NT2/D1 (cell line): Measurements from ENCODE around the gene TAB3.

Experiments
- DNase-seq: peaks from one replicate; pipeline ENCODE4 v3.0.0-alpha.2; 2011; ENCODE audit warnings: low read depth, low spot score
- H3K27me3 ChIP-seq: 2 replicates; pipeline ENCODE4 v1.6.0; 2011; ENCODE audit warnings: mild to moderate bottlenecking; ENCODE audit not compliant: insufficient read length, insufficient read depth
- H3K36me3 ChIP-seq: 2 replicates; pipeline ENCODE4 v1.6.1; 2011; ENCODE audit warnings: mild to moderate bottlenecking, low read length, mixed read lengths; ENCODE audit not compliant: insufficient read depth, insufficient read length
- H3K4me1 ChIP-seq: 2 replicates; pipeline ENCODE4 v1.5.1; 2011; ENCODE audit not compliant: insufficient read depth, insufficient read length
- H3K4me3 ChIP-seq: 2 replicates; pipeline ENCODE4 v1.5.1; 2011; ENCODE audit warnings: low read depth; ENCODE audit not compliant: insufficient read length
- H3K9ac ChIP-seq: 2 replicates; pipeline ENCODE4 v1.6.0; 2011; ENCODE audit warnings: low read depth; ENCODE audit not compliant: insufficient read length
- H3K9me3 ChIP-seq: 2 replicates; pipeline ENCODE4 v1.5.1; 2011; ENCODE audit warnings: mild to moderate bottlenecking, low read length; ENCODE audit not compliant: insufficient read depth
- SUZ12 ChIP-seq: IDR thresholded peaks from 2 replicates; pipeline ENCODE4 v1.6.1; 2011; ENCODE audit not compliant: insufficient read length, insufficient read depth; ENCODE audit errors: extremely low read depth
- YY1 ChIP-seq: IDR thresholded peaks from 2 replicates; pipeline ENCODE4 v1.6.1; 2011; ENCODE audit not compliant: insufficient read length, insufficient read depth
- ZNF274 ChIP-seq: IDR thresholded peaks from 2 replicates; pipeline ENCODE4 v1.6.1; 2011; ENCODE audit warnings: mild to moderate bottlenecking, low read depth, low read length

Gene TAB3

DNA sequence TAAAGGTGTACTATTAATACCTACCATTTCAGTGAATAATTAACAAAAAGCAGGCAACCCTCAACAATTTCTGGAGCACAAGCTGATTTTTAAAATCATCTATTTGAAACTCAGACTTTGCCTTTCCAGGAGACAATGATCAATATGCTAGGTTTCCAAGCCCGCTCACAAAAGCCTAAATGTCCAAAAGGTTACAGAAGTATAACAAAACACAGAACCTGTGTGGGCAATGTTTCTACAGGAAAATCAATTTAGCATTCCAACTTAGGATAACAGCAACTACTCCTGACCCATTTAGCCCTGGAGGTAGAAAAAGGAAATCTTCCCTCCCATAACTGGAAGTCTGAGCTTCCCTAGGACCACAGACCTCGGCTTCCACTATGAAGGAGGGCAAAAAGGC is 3.9 kb downstream of the TAB3 start:
- no peak for DNase-seq
- no peaks in the 10 kb centered on the region for H3K4me1 ChIP-seq
- H3K9ac ChIP-seq, result no peak overlapping the region
- TF ChIP-seq ZNF274, result no peak
- no peak for TF ChIP-seq YY1
- no peak for TF ChIP-seq SUZ12
- H3K36me3 ChIP-seq, result peaks cover 13% of the 10 kb centered on the region
- no peaks in the 10 kb centered on the region for H3K27me3 ChIP-seq
- H3K4me3 ChIP-seq, result no peak overlapping the region
- no peaks in the 10 kb centered on the region for H3K9me3 ChIP-seq

DNA sequence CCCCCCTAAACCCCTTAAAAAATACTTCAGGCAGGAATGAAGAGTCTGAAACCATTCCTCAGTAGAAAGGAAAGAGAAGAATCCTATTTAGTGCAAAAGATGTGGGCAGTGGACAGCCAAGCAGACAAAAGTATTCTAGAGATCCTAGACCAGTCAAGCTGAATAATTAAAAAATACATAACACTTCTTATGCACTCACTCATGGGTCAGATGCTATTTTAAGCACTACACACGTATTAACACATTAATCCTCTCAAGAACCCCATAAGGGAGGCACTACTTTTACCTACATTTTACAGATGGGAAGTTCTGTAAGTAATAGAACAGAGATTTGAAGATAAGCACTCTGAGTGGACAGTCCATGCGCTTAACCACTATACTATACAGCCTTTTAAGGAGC is 5.9 kb downstream of the TAB3 start:
- no peak for DNase-seq
- TF ChIP-seq SUZ12 (no peak), YY1 (no peak), ZNF274 (no peak)
- H3K4me1 ChIP-seq, result no peaks in the 10 kb centered on the region

DNA sequence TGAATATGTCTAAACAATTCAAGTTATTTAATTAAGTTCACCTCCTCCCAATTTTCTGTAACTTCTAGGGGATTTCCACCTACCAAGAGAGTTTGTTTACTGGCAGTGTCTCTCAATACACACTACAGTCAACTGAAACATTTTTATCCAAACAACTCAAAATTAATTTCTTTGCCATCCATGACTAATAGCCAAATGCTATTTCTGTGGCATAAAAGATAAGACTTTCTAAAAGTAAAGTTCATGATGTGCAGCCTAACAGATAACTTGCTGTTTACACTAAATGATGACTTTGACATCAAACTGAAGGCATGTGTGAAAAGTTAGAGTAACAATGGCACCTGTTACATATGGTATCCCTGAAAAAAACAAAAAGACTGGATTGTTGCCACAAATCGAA is 7.3 kb downstream of the TAB3 start:
- no peaks in the 10 kb centered on the region for H3K4me1 ChIP-seq
- no peak overlapping the region for H3K4me3 ChIP-seq
- TF ChIP-seq ZNF274, result no peak
- H3K9ac ChIP-seq, result no peak overlapping the region
- no peaks in the 10 kb centered on the region for H3K9me3 ChIP-seq
- no peaks in the 10 kb centered on the region for H3K27me3 ChIP-seq
- peaks cover 6% of the 10 kb centered on the region for H3K36me3 ChIP-seq
- DNase-seq, result no peak

More for the DNA sequence above, 5.9 kb downstream of the TAB3 start:
- no peaks in the 10 kb centered on the region for H3K27me3 ChIP-seq
- H3K36me3 ChIP-seq, result peaks cover 13% of the 10 kb centered on the region
- H3K9ac ChIP-seq, result no peak overlapping the region
- H3K9me3 ChIP-seq, result no peaks in the 10 kb centered on the region
- H3K4me3 ChIP-seq, result no peak overlapping the region

DNA sequence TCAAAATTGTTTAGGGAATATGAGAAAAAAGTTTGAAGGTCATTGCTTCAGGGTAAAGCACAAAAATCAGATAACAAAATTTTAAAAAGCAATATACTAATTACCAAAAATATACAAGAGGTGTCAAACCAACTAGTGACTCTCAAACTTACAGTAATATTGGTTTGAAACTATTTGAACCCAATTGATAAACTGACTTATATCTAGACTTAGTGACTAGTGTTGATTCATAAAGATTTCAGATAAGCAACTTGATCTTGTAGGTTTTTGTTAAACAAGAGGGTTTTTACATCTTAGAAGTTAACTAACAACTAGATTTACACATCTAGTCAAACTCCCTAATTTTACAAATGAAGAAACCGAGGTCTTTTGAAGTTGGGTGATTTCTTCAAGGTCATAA is 7.7 kb downstream of the TAB3 start:
- Histone ChIP-seq H3K9ac (no peak overlapping the region), H3K27me3 (no peaks in the 10 kb centered on the region), H3K4me3 (no peak overlapping the region), H3K4me1 (no peaks in the 10 kb centered on the region), H3K9me3 (no peaks in the 10 kb centered on the region), H3K36me3 (peaks cover 3% of the 10 kb centered on the region)
- no peak for DNase-seq
- TF ChIP-seq ZNF274, result no peak

DNA sequence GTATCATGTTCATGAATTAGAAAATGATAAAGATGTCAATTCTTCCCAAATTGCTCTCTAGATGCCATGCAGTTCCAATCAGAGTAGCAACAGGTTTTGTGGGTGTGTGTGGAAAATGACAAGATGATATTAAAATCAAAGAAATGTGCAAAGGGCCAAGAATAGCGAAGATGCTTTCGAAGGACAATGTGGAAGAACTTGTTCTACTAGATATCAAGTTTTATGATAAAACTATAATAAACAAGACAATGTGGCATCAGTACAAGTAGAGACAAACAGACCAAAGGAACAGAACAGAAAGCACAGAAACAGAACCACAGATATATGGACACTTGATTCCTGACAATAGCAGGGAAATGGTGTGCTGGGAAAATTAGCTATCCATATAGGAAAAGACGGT is 9.0 kb downstream of the TAB3 start:
- Histone ChIP-seq H3K9me3 (no peaks in the 10 kb centered on the region), H3K9ac (no peak overlapping the region), H3K4me1 (no peaks in the 10 kb centered on the region), H3K4me3 (no peak overlapping the region), H3K27me3 (no peaks in the 10 kb centered on the region), H3K36me3 (no peaks in the 10 kb centered on the region)
- TF ChIP-seq YY1 (no peak), SUZ12 (no peak), ZNF274 (no peak)
- DNase-seq, result no peak

DNA sequence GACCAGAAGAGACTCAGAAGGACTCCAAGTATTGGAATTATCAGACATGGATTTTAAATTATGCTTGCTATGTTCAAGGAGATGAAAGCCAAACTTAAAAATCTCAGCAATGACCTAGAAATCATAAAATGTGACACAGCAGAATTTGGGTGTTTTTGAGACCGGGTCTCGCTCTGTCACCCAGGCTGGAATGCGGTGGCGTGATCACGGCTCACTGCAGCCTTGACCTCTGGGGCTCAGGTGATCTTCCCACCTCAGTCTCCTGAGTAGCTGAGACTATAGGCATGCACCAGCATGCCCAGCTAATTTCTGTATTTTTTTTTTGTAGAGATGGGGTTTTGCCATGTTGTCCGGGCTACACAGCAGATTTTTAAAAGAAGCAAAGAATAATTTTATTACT is 12.7 kb downstream of the TAB3 start:
- TF ChIP-seq ZNF274 (no peak), SUZ12 (no peak), YY1 (no peak)

DNA sequence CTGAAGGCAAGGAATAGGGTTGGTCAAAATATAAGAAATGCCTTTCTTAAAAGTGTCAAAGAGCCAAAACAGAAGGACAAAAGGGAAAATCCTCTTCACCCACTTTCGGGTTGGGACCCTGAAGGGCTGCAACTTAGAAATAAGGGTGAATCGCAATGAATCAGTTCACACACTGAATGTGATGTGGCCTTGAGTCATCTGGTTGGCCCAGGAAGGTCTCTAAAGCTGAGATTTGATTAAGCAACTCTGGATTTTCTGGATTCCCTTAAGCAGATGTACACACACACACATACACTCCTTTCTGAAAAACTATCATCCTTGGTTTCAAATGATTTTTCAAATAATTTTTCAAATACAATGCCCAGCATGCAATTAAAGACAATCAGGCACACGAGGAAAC is 13.1 kb downstream of the TAB3 start:
- Histone ChIP-seq H3K9ac (no peak overlapping the region), H3K27me3 (no peaks in the 10 kb centered on the region), H3K36me3 (no peaks in the 10 kb centered on the region), H3K4me1 (no peaks in the 10 kb centered on the region), H3K9me3 (no peaks in the 10 kb centered on the region), H3K4me3 (no peak overlapping the region)
- DNase-seq, result no peak
- TF ChIP-seq ZNF274, result no peak
- no peak for TF ChIP-seq SUZ12
- TF ChIP-seq YY1, result no peak

More for the DNA sequence above, 12.7 kb downstream of the TAB3 start:
- Histone ChIP-seq H3K36me3 (no peaks in the 10 kb centered on the region), H3K9ac (no peak overlapping the region), H3K9me3 (no peaks in the 10 kb centered on the region), H3K4me1 (no peaks in the 10 kb centered on the region), H3K27me3 (no peaks in the 10 kb centered on the region), H3K4me3 (no peak overlapping the region)
- DNase-seq, result no peak

DNA sequence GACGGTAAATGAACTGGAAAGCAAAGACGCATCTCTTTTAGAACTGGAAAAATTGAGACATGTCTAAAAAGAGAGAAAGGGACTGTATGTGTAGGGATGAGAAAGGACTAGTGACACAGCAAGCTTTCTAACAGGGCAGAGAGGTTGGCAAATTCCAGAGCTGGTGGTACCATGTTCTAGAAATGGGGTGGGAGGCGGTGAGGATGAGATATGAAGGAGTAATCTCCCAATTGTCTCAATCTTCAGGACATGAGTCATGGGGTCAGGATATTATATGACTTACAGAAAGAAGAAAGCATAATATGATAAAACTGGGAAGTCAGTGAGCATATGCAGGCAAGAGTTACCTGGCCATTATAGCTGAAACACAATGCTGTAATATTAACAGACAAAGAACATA is 14.2 kb downstream of the TAB3 start:
- no peak overlapping the region for H3K9ac ChIP-seq
- no peak overlapping the region for H3K4me3 ChIP-seq
- no peaks in the 10 kb centered on the region for H3K9me3 ChIP-seq
- H3K36me3 ChIP-seq, result no peaks in the 10 kb centered on the region
- no peaks in the 10 kb centered on the region for H3K4me1 ChIP-seq
- TF ChIP-seq ZNF274, result no peak
- TF ChIP-seq YY1, result no peak
- TF ChIP-seq SUZ12, result no peak
- no peaks in the 10 kb centered on the region for H3K27me3 ChIP-seq
- no peak for DNase-seq
